Ovary (tissue), 9 donors: ENCODE data around the gene SIRT2. TPM values are rescaled to one million over a fixed set of nuclear protein-coding genes. Genes with fewer than 3 reads are reported as not detected.

Experiments used
- DNase-seq, 5 donors: peaks; one replicate each; pipeline ENCODE4 v3.0.0-alpha.2; 2019 to 2020
- H3K27ac ChIP-seq, 2 donors: fragments of 200-600 bp; one replicate each; pipeline versions ENCODE4 v1.5.1 to v1.8.0; 2019 to 2022
- H3K27me3 ChIP-seq: fragments of 200-600 bp; one replicate; pipeline ENCODE4 v1.8.0; 2022
- H3K36me3 ChIP-seq: fragments of 200-600 bp; sonication (generic); one replicate; pipeline ENCODE4 v1.5.1; 2019
- H3K4me1 ChIP-seq: one replicate; pipeline ENCODE4 v1.8.1; 2013; ENCODE audit warnings: mild to moderate bottlenecking, moderate library complexity; ENCODE audit not compliant: insufficient read depth
- H3K4me3 ChIP-seq: fragments of 200-600 bp; sonication (generic); one replicate; pipeline ENCODE4 v1.5.1; 2017
- H3K9me3 ChIP-seq, 2 donors: fragments of 200-600 bp in 1 of 2; sonication (generic) in 1 of 2; one replicate each; pipeline versions ENCODE4 v1.5.1 to v1.8.1; 2013 to 2019; ENCODE audit warnings: mild to moderate bottlenecking in 1 of 2, moderate library complexity in 1 of 2
- CTCF ChIP-seq, 3 donors: fragments of 450-650 bp in 2 of 3; fragments of 200-600 bp in 1 of 3; IDR thresholded peaks; one replicate each; pipeline versions ENCODE4 v1.5.1 to v1.8.0; 2016 to 2022; ENCODE audit warnings: antibody characterized with exemption in 3 of 3, mild to moderate bottlenecking in 1 of 3
- EP300 ChIP-seq: sonication (generic); formaldehyde crosslinking; IDR thresholded peaks from one replicate; pipeline ENCODE4 v1.6.1; 2017; ENCODE audit warnings: antibody characterized with exemption
- POLR2A ChIP-seq: fragments of 450-650 bp; IDR thresholded peaks from one replicate; pipeline ENCODE4 v1.6.1; 2017; ENCODE audit warnings: antibody characterized with exemption, mild to moderate bottlenecking, moderate library complexity
- WGBS, 3 donors: extraction: QIAGEN DNeasy Blood & Tissue Kit in 1 of 3; methylation state at CpG; one replicate each; pipeline versions ENCODE4 v1.1.5 to v1.1.7; 2013 to 2017; 5-methylcytosine and 5-hydroxymethylcytosine counted together
- intact Hi-C, 4 donors: fragments of 100-400 bp; cut with DNase I; formaldehyde crosslinking; loops; one replicate each; pipeline versions ENCODE4 v1.11.0 to v1.15.1; 2022 to 2023
- polyA plus RNA-seq, 2 donors: library from polyadenylated mRNA; stranded (reverse); fragments of 200-250 nt in 1 of 2; fragments of 350-450 nt in 1 of 2; fragmentation: Illumina TruSeq in 1 of 2; extraction: RNeasy Lipid Tissue Mini Kit (QIAGEN cat#74804) in 1 of 2; gene quantifications; one replicate each; pipeline ENCODE4 v1.2.3, GENCODE V29; 2013 to 2014
- total RNA-seq, 7 donors: library from RNA; depleted of rRNA in 2 of 7; stranded (reverse); fragments of >200 nt in 2 of 7; fragmentation: NEBNext Ultra II Directional in 3 of 7; extraction: Animal tissue kit (Norgen Biotek cat#: 25700) in 3 of 7; gene quantifications; one replicate each; pipeline versions ENCODE4 v1.1.0 to v1.2.4, GENCODE V29; 2016 to 2023
- donor health status: DM: no; HTN: no; CAD: no; lungs with moderate emphysema.
- donor health status: DM: no; HTN: no; CAD: no.
- donor health status: Bipolar disorder and iron deficiency.
- donor health status: DM: yes; HTN: yes; CAD: no.
- donor health status: DM: no; HTN: no; CAD: no.
- donor health status: DM: yes; HTN: yes; CAD: no.

Gene SIRT2
- total and polyA plus RNA-seq, 9 donors = 46.1 to 64.9 (median 55.7) TPM

GRCh38 chr19:38898788-38899446 is 501 bp downstream of the SIRT2 start:
- peak overlapping the region; percentile 50 to 75 for H3K27ac ChIP-seq
- no peaks in the 10 kb centered on the region for H3K27me3 ChIP-seq
- TF ChIP-seq EP300 (no peak), POLR2A (no peak), CTCF (IDR thresholded peaks at IDR 0.05) (no peak)
- H3K4me1 ChIP-seq = peaks cover 2% of the 10 kb centered on the region
- H3K4me3 ChIP-seq = peak overlapping the region; percentile 93
- H3K9me3 ChIP-seq = no peaks in the 10 kb centered on the region
- intact Hi-C loops = loop anchor here in 1 of 4 donors (1.0 kb wide), 1 partner anchor 49 kb away; no protein-coding TSS in a partner anchor
- WGBS, 3 donors = 2 to 4% (median 4%) methylated on average over 20 to 25 of the region's 25 CpGs
- DNase-seq = no peak
- no peaks in the 10 kb centered on the region for H3K36me3 ChIP-seq

GRCh38 chr19:38894968-38895367 is 4.5 kb downstream of the SIRT2 start:
- Histone ChIP-seq H3K4me1 (peaks cover 5% of the 10 kb centered on the region), H3K27ac (no peak overlapping the region), H3K4me3 (no peak overlapping the region), H3K36me3 (no peaks in the 10 kb centered on the region), H3K9me3 (no peaks in the 10 kb centered on the region), H3K27me3 (no peaks in the 10 kb centered on the region)
- no peak for DNase-seq
- intact Hi-C loops = no loop called here
- WGBS, 3 donors = 53 to 63% (median 58%) methylated on average over 9 of the region's 9 CpGs
- TF ChIP-seq CTCF (IDR thresholded peaks at IDR 0.05) (no peak), POLR2A (no peak), EP300 (no peak)

GRCh38 chr19:38893341-38893771 is 6.1 kb downstream of the SIRT2 start:
- Histone ChIP-seq H3K4me1 (peaks cover 3% of the 10 kb centered on the region), H3K4me3 (no peak overlapping the region)
- intact Hi-C loops = no loop called here

GRCh38 chr19:38892841-38893240 is 6.6 kb downstream of the SIRT2 start:
- intact Hi-C loops = no loop called here

More at GRCh38 chr19:38893341-38893771, 6.1 kb downstream of the SIRT2 start:
- peak in 2 of 5 donors; percentile 38 to 69 for DNase-seq
- TF ChIP-seq POLR2A (no peak), CTCF (IDR thresholded peaks at IDR 0.05) (no peak), EP300 (no peak)
- H3K27me3 ChIP-seq = no peaks in the 10 kb centered on the region
- no peaks in the 10 kb centered on the region for H3K36me3 ChIP-seq
- WGBS, 3 donors = 21 to 63% (median 35%) methylated on average over 13 to 14 of the region's 14 CpGs
- no peak overlapping the region for H3K27ac ChIP-seq
- H3K9me3 ChIP-seq = no peaks in the 10 kb centered on the region

More at GRCh38 chr19:38892841-38893240, 6.6 kb downstream of the SIRT2 start:
- TF ChIP-seq EP300 = no peak
- no peak for TF ChIP-seq POLR2A
- no peak for TF ChIP-seq CTCF (IDR thresholded peaks at IDR 0.05)
- Histone ChIP-seq H3K27ac (no peak overlapping the region), H3K27me3 (no peaks in the 10 kb centered on the region), H3K4me1 (peaks cover 3% of the 10 kb centered on the region), H3K36me3 (no peaks in the 10 kb centered on the region), H3K4me3 (no peak overlapping the region), H3K9me3 (no peaks in the 10 kb centered on the region)
- 58 to 68% (median 67%) methylated on average over 5 of the region's 5 CpGs for WGBS, 3 donors
- DNase-seq = no peak
